A673 (cell line): Measurements from ENCODE around the gene SPATA13.

Experiments used
- EZH2 ChIP-seq: fragments of 200-600 bp; sonication (generic); IDR thresholded peaks from 2 replicates; pipeline ENCODE4 v1.6.1; 2017; ENCODE audit warnings: borderline replicate concordance, low read depth, mild to moderate bottlenecking, mixed read lengths, antibody characterized with exemption, low read length; ENCODE audit not compliant: poor library complexity, severe bottlenecking
- TF ChIP-seq, protein P1 (sequence below): fragments of 300-800, 200-600 bp; sonication (generic); conservative IDR thresholded peaks from 2 replicates; pipeline ENCODE4 v1.5.1; 2017; ENCODE audit warnings: low read depth, mild to moderate bottlenecking, antibody characterized with exemption, low read length, moderate library complexity, mixed read lengths

DNA sequence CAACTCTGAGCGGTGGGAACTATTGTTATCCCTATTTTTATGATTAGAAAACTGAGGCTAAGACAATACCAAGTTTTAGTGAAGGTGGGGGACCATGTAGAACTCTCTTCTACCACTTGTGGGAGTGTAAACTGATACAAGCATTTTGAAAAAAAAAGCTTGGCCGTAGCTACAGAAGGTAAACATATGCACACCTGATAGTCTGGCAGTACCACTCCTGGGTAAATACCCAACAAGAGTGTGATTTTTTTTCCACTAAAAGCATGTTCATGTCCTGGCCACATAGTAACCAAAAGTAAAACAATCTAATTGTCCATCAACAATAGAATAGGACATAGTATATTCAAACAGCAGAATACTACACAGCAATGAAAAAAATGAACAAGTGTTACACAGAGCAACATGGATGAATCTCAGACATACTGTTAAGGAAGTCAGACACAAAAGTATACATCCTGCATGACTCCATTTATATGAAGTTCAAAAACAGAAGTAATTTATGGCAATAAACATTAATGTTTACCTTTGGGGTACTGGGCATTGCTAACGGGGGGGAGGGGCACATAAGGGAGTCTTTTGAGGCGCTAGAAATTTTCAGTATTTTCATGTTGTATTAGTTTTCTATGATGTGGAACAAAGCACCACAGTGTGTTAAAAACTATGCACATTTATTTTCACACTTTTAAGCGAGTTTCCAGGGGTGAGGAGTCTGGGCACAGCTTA lies 6.4 kb upstream of the SPATA13 start:
- TF ChIP-seq, protein P1, sequence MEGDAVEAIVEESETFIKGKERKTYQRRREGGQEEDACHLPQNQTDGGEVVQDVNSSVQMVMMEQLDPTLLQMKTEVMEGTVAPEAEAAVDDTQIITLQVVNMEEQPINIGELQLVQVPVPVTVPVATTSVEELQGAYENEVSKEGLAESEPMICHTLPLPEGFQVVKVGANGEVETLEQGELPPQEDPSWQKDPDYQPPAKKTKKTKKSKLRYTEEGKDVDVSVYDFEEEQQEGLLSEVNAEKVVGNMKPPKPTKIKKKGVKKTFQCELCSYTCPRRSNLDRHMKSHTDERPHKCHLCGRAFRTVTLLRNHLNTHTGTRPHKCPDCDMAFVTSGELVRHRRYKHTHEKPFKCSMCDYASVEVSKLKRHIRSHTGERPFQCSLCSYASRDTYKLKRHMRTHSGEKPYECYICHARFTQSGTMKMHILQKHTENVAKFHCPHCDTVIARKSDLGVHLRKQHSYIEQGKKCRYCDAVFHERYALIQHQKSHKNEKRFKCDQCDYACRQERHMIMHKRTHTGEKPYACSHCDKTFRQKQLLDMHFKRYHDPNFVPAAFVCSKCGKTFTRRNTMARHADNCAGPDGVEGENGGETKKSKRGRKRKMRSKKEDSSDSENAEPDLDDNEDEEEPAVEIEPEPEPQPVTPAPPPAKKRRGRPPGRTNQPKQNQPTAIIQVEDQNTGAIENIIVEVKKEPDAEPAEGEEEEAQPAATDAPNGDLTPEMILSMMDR: no peak
- no peak for TF ChIP-seq EZH2
